Ascending aorta (tissue), 2 donors: Measurements from ENCODE around the gene EPB41L4A. TPM values are rescaled to one million over a fixed set of nuclear protein-coding genes. Genes with fewer than 3 reads are reported as not detected.
"Not testable (repeated sequence)": the region's sequence is repeated elsewhere in the genome, so short reads cannot be mapped to it uniquely, and the experiment has no call there.

Experiments used
- DNase-seq, 2 donors: peaks; one replicate each; pipeline ENCODE4 v3.0.0-alpha.2; 2019; ENCODE audit warnings: low spot score in 2 of 2
- H3K27ac ChIP-seq, 2 donors: fragments of 200-600 bp; sonication (generic); one replicate each; pipeline ENCODE4 v1.5.1; 2016 to 2017; ENCODE audit warnings: mild to moderate bottlenecking in 1 of 2
- H3K27me3 ChIP-seq: fragments of 200-600 bp; sonication (generic); one replicate; pipeline ENCODE4 v1.5.1; 2017
- H3K36me3 ChIP-seq, 2 donors: fragments of 200-600 bp; sonication (generic); one replicate each; pipeline ENCODE4 v1.5.1; 2016
- H3K4me1 ChIP-seq, 2 donors: fragments of 200-600 bp; sonication (generic); one replicate each; pipeline ENCODE4 v1.5.1; 2016 to 2017; ENCODE audit warnings: mild to moderate bottlenecking in 1 of 2
- H3K4me3 ChIP-seq, 2 donors: fragments of 200-600 bp; sonication (generic); one replicate each; pipeline ENCODE4 v1.5.1; 2016 to 2017; ENCODE audit warnings: mild to moderate bottlenecking in 1 of 2
- H3K9me3 ChIP-seq, 2 donors: fragments of 200-600 bp; sonication (generic); one replicate each; pipeline ENCODE4 v1.5.1; 2016
- CTCF ChIP-seq, 3 experiments: fragments of 200-600 bp in 2 of 3; fragments of 450-650 bp in 1 of 3; sonication (generic) in 2 of 3; IDR thresholded peaks; one replicate each; pipeline ENCODE4 v1.5.1; 2016 to 2019; ENCODE audit warnings: antibody characterized with exemption in 3 of 3, mild to moderate bottlenecking in 1 of 3, moderate library complexity in 1 of 3
- intact Hi-C: fragments of 100-400 bp; cut with DNase I; formaldehyde crosslinking; loops from one replicate; pipeline ENCODE4 v1.15.1; 2023
- total RNA-seq: library from RNA; depleted of rRNA; stranded (reverse); fragments of >200 nt; gene quantifications from one replicate; pipeline ENCODE4 v1.1.0, GENCODE V29; 2016

Gene EPB41L4A
- total RNA-seq, 1 donor from 2014 or later = 9.4 TPM

GRCh38 chr5:112217843-112218579, 201.1 kb downstream of the EPB41L4A start:
- Histone ChIP-seq H3K27ac (no peak overlapping the region), H3K9me3 (no peaks in the 10 kb centered on the region), H3K27me3 (no peaks in the 10 kb centered on the region), H3K36me3 (no peaks in the 10 kb centered on the region), H3K4me1 (no peaks in the 10 kb centered on the region), H3K4me3 (no peak overlapping the region)
- intact Hi-C loops = no loop called here
- DNase-seq = no peak
- TF ChIP-seq CTCF (IDR thresholded peaks at IDR 0.05) = no peak

- Histone ChIP-seq H3K4me1 (no peaks in the 10 kb centered on the region), H3K36me3 (no peaks in the 10 kb centered on the region), H3K9me3 (no peaks in the 10 kb centered on the region), H3K4me3 (no peak overlapping the region), H3K27ac (no peak overlapping the region), H3K27me3 (no peaks in the 10 kb centered on the region)
- intact Hi-C loops = no loop called here
- DNase-seq = no peak
- no peak for TF ChIP-seq CTCF (IDR thresholded peaks at IDR 0.05)
Observed at GRCh38 chr5:112216140-112216539, 202.9 kb downstream of the EPB41L4A start.

GRCh38 chr5:112210430-112211005, 208.6 kb downstream of the EPB41L4A start:
- Histone ChIP-seq H3K9me3 (no peaks in the 10 kb centered on the region), H3K27me3 (no peaks in the 10 kb centered on the region), H3K36me3 (no peaks in the 10 kb centered on the region), H3K4me3 (no peak overlapping the region), H3K27ac (no peak overlapping the region), H3K4me1 (no peaks in the 10 kb centered on the region)
- no peak for DNase-seq
- intact Hi-C loops = loop anchor here (1.0 kb wide), 1 partner anchor 210 kb away; no protein-coding TSS in a partner anchor
- TF ChIP-seq CTCF (IDR thresholded peaks at IDR 0.05) = peak; percentile 35 to 63 (median 42)

GRCh38 chr5:112208699-112209615, 210.1 kb downstream of the EPB41L4A start:
- DNase-seq = no peak
- intact Hi-C loops = no loop called here
- Histone ChIP-seq H3K4me3 (no peak overlapping the region), H3K36me3 (no peaks in the 10 kb centered on the region), H3K27ac (no peak overlapping the region), H3K27me3 (no peaks in the 10 kb centered on the region), H3K4me1 (no peaks in the 10 kb centered on the region), H3K9me3 (no peaks in the 10 kb centered on the region)
- TF ChIP-seq CTCF (IDR thresholded peaks at IDR 0.05) = no peak

GRCh38 chr5:112208195-112208594, 210.9 kb downstream of the EPB41L4A start:
- H3K9me3 ChIP-seq, H3K27me3 ChIP-seq, H3K36me3 ChIP-seq, H3K4me1 ChIP-seq, DNase-seq, H3K4me3 ChIP-seq, intact Hi-C loops, H3K27ac ChIP-seq: not testable (repeated sequence)

- intact Hi-C loops = no loop called here
- TF ChIP-seq CTCF (IDR thresholded peaks at IDR 0.05) = no peak
- H3K27me3 ChIP-seq = no peaks in the 10 kb centered on the region
Observed at GRCh38 chr5:112205846-112206245, 213.2 kb downstream of the EPB41L4A start.

More at GRCh38 chr5:112205846-112206245, 213.2 kb downstream of the EPB41L4A start:
- Histone ChIP-seq H3K4me1 (no peaks in the 10 kb centered on the region), H3K9me3 (no peaks in the 10 kb centered on the region), H3K27ac (no peak overlapping the region), H3K4me3 (no peak overlapping the region), H3K36me3 (peaks cover 7 to 15% of the 10 kb centered on the region in 2 donors)
- DNase-seq = no peak
